Stimulated activated CD4-positive, alpha-beta T cell treated with anti-CD3 and anti-CD28 coated beads, TNF-alpha, amount 100 ng/mL, for 24 hours (primary cell): Measurements from ENCODE around the gene ENDOU.

Source experiments
- DNase-seq, 3 experiments: peaks; one replicate each; pipeline ENCODE4 v3.0.0-alpha.2; 2020; ENCODE audit warnings: low read depth in 3 of 3

Gene ENDOU

GRCh38 chr12:47721431-47721973 lies 3.8 kb downstream of the ENDOU start:
- DNase-seq: no peak

- DNase-seq: no peak
These were observed 6.8 kb downstream of the ENDOU start for GRCh38 chr12:47718531-47718930.

DNA sequence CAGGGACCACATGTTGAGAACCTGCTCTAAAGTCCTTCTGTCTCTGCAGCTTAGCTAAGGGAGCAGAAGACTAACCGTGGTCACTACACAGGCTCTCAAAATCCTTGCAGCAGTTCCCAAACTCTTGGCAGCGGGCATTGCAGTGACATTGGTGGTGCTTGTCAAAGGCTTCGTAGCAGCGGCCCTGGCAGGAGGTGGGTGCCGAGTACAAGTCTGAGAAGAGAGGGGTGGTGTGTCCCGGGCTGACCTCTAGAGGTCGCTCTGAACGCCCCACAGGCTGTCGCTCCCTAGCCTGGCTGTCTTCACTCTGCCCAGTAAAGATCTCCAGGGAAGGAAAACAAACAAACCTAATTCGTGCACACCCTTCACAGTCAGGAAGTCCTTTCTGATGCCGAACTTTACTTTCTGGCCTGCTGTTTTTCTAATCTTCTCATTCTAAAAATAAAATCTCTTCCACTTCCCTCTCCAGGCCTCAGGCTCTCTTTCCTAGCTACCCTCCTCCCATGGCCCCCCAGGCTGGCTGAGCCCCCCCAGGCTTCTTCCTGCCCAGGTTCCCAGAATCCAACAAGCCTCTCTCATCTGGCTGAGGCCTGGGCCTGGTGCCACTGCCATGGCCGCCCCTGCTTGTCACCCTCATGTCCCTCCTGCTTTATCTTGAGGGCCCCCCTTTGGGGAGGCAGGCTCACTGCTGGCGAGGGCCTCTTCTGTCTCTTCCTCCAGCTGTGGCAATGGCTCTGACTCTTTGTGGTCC lies 7.7 kb downstream of the ENDOU start:
- DNase-seq: peak in 2 of 3 experiments; percentile 17 to 41

DNA sequence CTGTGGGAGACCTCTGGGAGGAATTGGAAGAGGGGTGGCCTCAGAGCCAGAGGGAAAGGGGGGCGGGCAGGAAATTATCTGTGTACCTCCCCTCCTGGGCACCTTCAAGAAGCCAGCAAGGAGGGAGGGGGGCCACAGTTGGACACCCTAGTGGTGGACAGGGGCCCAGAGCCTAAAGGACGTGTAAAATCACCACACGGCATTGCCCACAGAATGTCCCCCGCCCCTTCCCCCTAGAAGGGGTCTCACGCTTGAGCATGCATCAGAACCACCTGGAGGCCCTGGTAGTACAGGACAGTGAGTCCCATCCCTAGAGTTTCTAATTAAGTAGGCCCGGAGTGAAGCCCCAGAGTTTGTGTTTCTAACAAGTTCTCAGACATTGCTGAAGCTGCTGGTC lies 8.2 kb downstream of the ENDOU start:
- DNase-seq: no peak

DNA sequence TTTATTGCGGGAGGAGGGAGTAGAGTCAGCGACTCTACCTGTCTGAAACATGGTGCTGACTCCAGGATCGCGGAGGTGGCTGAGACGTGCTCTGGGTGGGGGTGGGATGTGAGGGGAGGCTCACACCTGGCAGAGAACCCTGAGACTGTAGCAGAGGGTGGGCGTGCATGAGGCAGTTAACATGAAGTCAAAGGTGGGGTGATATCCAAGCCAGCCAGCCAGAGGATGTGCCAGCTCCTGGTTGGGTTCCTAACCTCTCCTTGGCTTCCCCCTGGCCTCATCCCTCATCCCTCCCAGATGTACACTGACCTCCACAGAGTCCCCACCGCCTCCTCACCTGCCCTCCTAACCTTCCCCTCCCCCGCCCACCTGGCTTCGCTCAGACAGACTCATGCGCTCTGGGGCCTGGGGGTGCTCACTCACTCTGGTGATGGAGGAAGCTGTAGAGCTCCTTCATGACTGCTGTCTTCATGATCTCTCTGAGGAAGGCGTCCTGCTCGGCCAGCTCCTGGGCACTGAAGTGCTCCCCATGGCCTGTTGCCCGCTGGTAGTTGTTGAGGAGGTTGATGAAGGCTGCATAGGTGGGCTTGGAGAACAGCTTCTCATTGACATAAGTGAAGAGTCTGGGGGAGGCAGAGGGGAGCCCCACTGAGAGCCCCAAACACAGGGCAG lies 9.3 kb downstream of the ENDOU start:
- no peak for DNase-seq

GRCh38 chr12:47715393-47715876 lies 9.9 kb downstream of the ENDOU start:
- peak; percentile 55 to 71 (median 71) for DNase-seq

GRCh38 chr12:47714826-47715386 lies 10.4 kb downstream of the ENDOU start:
- no peak for DNase-seq

- no peak for DNase-seq
These were observed 13.1 kb downstream of the ENDOU start for GRCh38 chr12:47712171-47712570.

GRCh38 chr12:47711448-47711847 lies 13.8 kb downstream of the ENDOU start:
- no peak for DNase-seq

DNA sequence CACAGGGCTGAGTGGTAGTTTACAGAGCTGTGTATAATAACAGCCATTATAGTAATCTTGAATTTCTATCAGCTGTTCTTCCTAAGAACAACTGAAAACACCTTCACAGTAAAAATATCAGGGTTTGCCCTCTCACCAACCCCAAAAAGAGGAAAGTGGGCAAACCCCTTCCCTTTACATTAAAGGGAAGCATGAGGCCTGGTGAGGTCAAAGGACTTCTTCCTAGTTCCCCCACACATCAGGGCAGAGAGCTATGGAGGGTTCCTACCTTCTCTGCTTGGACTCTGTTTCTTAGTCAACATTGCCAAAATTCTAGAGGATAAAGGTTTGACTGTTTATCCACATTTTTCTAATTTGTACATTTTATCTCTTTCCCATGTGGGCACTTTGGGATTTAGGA lies 15.0 kb downstream of the ENDOU start:
- DNase-seq: no peak

- no peak for DNase-seq
These were observed 15.6 kb downstream of the ENDOU start for GRCh38 chr12:47709671-47710070.

DNA sequence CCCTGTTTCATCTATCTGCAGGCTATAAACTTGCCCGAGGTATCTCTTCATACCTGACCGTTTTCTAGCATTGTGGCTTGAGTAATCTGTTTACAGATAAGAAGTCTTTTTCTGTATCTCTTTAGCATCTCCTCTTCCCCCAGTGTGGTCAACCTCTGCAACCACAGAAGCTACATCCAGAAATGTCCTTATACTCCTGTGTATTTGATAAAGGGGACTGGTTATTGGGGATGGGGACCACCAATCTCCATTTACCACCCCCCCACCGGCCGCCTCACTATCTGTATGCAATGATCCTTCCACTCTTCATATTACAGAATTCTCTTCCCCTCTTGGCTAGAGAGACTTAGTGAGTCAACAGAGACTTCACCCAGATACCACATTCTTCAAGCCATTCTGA lies 16.1 kb downstream of the ENDOU start:
- no peak for DNase-seq

GRCh38 chr12:47707905-47708543 lies 17.3 kb downstream of the ENDOU start:
- no peak for DNase-seq

DNA sequence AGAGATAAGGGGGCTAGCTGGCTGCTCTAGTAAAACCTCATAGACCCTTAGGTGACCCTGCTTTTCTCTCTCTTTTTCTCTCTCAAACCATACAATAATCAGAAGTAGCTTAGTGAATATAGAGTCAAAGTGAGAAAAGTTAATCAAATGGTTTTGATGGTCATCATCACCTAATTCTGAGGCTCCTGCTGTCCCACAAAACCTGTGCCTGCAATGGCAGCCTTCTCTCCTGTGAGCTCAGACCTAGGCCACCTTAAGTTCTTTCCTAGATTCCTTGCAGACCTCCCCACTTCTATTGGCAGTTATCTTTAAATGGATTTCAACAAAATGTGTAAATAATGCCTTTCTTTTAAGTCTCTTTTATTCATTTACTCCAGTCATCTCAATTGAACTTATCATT lies 17.9 kb downstream of the ENDOU start:
- no peak for DNase-seq

- peak; percentile 94 to 99 (median 97) for DNase-seq
These were observed 19.5 kb downstream of the ENDOU start, which contains the start of gene RPAP3 for GRCh38 chr12:47705566-47706425. Gene RPAP3, minus strand, starts transcription at chr12:47706030. Its CDS starts 3,190 bp downstream, at chr12:47702840.

- DNase-seq: no peak
These were observed 20.1 kb downstream of the ENDOU start for GRCh38 chr12:47705229-47705565.

DNA sequence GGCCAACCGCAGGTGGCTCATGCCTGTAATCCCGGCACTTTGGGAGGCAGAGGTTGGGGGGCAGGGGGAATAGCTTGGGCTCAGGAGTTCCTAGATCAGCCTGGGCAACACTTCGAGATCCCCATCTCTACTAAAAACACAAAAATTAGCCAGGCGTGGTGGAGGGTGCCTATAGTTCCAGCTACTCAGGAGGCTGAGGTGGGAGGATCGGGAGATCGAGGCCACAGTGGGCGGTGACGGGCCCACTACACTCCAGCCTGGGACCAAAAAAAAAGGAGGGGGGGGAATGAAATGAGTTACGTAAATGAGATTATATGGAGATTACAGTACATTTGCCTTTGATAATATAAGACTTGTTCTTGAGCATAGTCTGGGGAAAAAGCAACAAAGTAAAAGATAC lies 20.6 kb downstream of the ENDOU start:
- DNase-seq: no peak

GRCh38 chr12:47700263-47700662 lies 25.0 kb downstream of the ENDOU start:
- no peak for DNase-seq

DNA sequence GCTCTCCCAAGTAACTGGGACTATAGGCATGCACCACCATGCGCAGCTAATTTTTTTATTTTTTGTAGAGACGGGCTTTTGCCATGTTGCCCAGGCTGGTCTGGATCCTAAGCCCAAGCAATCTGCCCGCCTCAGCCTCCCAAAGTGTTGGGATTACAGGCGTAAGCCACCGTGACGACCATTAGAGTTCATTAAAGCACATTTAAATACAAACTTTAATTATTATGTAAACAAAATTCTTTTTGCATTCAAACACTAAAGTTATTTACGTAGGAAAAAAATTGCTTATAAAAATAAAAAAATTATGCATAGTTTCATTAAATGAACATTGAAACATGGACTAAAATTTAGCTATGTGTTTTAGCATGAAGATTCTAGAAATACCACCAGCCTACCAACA lies 26.7 kb downstream of the ENDOU start:
- no peak for DNase-seq

- no peak for DNase-seq
These were observed 27.2 kb downstream of the ENDOU start for GRCh38 chr12:47698055-47698454.

GRCh38 chr12:47689215-47689614 lies 36.1 kb downstream of the ENDOU start:
- no peak for DNase-seq
